ENCODE data around the gene WFDC2.

Gene WFDC2, protein sequence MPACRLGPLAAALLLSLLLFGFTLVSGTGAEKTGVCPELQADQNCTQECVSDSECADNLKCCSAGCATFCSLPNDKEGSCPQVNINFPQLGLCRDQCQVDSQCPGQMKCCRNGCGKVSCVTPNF

GRCh38 chr20:45469336-45470261 lies at the start of gene WFDC2:
Gene WFDC2, plus strand, starts transcription at chr20:45469753. Its CDS starts 29 bp downstream, at chr20:45469782.
- DNase-seq (ENCODE audit: low read depth), result no peak

DNA sequence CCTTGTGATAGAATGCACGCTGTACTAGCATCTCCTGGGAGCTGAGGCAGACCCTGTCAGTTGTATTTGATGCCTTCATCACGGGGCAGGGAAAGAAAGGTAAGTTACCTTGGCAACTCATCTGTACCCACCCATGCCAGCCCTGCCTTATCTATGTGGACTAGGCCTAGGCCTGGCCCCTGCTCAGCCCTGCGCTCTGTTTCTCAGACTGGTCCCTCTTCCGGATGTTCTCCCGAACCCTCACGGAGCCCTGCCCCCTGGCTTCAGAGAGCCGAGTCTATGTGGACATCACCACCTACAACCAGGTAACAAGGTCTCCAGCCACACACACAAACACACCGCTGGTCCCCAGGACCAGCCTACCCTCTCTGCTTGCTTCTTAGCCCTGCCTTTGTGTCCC lies 49.4 kb upstream of the WFDC2 start:
- no peak for DNase-seq (ENCODE audit: low read depth)

DNA sequence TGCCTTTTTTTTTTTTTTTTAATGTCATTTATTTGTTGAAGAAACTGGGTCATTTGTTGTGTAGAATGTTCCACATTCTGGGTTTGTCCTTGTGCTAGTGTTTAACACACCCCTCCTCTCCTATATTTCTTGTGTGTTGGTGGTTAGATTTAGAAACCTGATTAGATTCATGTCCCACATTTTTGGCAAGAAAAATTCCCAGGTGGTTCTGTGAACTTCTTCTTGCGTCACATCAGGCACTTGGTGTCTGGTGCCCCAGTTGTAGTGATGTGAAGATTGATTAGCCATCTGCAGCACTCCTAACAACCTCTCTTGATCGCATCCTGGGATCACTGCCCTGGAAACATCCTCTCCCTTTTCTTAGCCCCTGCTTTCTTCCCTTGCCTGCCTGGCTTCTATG lies 45.9 kb upstream of the WFDC2 start:
- no peak for DNase-seq (ENCODE audit: low read depth)

- DNase-seq (ENCODE audit: low read depth), result no peak
These were observed 44.0 kb upstream of the WFDC2 start for GRCh38 chr20:45425561-45425960.

DNA sequence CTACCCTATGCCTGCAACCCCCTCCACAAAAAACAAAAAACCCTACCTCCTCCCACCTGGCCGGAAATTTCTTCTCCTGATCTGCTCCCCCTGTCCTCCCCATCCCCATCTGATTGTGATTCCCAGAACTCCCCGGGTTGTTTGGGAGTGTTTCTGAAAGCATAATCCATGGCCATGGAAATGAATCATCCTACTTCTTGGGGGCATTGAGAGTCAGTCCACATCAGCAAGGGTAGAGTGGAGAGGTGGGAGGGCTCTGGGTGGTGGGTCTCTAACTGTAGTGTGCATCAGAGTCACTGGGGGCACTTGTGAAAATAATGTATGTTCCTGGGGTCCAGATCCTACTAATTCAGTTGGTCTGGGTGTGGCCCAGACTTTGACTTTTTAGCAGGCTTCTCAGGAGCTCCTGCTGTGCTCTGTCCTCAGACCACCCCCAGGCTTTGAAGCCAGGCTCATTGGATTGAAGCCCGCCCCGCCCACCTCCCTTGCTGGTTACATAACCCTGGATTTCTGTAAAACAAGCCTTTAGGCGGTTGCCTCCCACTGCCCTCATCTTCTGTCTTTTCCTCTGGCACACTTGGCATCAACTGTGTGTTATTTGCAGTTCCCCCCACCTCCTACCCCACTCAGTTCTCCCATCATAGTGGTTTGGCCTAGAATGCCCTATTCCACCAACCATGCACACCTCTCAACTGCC lies 43.1 kb upstream of the WFDC2 start:
- DNase-seq (ENCODE audit: low read depth), result no peak

DNA sequence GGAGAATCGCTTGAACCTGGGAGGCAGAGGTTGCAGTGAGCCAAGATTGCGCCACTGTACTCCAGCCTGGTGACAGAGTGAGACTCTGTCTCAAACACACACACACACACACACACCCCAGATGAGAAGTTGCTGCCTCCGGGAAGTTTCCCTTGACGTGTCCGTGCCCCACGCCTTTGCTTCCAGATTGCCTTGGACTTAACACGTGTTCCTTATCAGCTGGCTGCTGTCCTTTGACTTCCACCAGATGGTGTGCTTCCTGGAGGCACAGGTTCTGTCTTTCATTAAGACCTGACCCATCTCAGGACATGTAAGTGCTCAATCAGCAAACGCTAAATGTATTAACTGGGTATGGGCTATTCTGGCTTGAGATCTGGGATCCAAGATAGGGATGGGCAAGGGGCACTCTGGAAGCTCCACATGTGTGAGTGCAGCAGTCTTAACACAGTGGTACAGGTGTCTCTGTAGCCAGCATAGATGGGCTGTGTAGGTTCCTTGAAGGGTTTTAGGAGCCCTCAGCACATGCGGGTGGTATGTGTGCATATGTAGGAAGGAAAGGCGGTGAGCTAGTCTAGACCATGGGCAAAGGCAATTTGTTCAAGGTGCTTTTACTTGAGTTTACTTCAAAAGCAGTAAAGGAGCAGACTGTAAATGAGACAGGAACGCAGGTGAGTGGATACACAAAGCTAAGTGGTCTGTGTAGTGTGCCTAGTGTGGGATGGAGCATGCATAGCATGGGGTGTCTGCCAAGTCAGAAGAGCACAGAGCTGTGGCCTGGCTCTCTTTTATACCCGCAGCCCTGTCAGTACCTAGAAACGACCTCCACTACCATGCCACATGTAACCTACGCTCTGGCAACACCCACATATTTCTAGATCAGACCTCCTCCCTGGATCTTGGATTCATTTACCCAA lies 42.1 kb upstream of the WFDC2 start:
- DNase-seq (ENCODE audit: low read depth), result no peak

GRCh38 chr20:45429618-45430017 lies 39.9 kb upstream of the WFDC2 start:
- DNase-seq (ENCODE audit: low read depth), result no peak

DNA sequence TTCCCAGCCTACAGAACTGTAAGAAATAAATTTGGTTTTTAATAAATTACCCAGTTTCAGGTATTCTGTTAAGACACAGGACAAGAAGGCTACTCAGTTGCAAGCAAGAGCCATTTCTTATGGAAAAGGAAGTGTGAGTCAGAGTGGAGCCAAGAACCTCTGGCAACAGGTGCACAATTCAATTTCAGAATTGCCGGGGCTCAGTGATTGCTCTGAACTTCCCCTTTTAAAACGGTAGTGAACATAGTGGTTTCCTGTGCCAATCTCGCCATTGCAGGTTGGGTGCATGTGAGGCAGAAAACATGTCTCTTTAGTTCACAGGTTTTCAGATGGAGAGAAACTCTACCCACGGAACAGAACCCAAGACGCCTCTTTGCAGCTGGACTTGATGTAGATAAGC lies 37.3 kb upstream of the WFDC2 start:
- DNase-seq (ENCODE audit: low read depth), result no peak

DNA sequence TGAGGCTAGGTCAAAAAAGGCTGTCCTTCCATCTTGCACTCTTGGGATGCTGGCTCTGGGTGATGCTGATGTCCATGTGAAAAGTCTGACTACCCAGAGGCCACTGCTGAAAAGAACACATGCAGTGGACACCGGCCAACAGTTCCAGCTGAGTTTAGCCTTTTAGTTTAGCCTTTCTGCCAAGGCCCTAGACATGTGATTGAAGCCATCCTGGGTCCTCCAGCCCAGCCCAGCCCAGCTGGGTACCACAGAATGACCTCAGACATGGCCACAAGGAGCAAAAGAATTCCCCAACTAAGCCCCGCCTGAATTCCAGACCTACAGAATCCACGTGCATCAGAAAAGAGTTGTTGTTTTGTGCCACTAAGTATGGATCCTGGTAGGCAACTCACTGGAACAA lies 36.2 kb upstream of the WFDC2 start:
- DNase-seq (ENCODE audit: low read depth), result no peak

GRCh38 chr20:45433976-45434375 lies 35.6 kb upstream of the WFDC2 start:
- DNase-seq (ENCODE audit: low read depth), result no peak

- DNase-seq (ENCODE audit: low read depth), result no peak
These were observed 32.6 kb upstream of the WFDC2 start for GRCh38 chr20:45436732-45437485.

DNA sequence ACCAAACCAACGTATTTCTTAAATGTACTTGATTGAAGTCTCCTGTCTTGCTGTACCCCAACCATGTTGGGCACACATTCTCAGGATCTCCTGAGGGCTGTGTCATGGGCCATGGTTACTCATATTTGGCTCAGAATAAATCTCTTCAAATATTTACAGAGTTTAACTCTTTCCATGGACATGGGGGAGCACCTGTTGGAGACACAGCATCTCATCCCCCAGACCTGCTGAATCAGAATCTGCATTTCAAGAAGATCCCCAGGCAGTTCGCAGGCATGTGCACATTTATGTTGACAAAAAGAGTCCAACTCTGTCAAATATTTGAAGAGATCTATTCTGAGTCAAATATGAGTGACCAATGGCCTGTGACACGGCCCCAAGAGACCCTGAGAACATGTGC lies 29.1 kb upstream of the WFDC2 start:
- DNase-seq (ENCODE audit: low read depth), result no peak

DNA sequence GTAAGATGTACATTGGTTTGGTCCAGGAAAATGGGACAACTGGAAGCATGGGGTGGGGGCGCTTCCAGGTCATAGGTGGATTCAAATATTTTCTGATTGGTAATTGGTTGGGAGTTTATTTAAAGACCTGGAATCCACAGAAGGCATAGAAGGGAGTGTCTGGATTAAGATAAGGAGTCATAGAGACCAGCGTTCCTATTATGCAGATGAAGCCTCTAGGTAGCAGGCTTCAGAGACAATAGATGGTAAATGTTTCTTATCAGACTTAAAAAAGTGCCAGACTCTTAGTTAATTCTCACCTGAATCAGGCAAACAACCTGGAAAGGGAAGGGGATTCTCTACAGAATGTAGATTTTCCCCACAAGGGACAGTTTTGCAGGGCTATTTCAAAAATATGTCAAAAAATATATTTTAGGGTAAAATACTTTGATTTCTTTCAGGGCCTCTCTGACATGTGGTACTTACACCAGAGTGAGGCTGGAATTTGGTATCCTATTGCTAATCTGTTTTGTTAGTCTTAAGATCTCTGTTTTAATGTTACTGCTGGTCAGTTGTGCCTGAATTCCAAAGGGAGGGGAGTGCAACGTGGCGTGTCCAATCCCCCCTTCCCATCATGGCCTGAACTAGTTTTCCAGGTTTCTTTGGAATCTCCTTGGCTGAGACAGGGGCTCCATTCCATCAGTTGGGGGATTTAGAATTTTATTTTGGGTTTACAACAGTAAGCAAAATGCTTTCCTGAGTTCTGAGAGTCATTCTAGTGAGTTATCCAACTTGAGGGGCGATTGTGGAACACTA lies 28.5 kb upstream of the WFDC2 start:
- DNase-seq (ENCODE audit: low read depth), result no peak

DNA sequence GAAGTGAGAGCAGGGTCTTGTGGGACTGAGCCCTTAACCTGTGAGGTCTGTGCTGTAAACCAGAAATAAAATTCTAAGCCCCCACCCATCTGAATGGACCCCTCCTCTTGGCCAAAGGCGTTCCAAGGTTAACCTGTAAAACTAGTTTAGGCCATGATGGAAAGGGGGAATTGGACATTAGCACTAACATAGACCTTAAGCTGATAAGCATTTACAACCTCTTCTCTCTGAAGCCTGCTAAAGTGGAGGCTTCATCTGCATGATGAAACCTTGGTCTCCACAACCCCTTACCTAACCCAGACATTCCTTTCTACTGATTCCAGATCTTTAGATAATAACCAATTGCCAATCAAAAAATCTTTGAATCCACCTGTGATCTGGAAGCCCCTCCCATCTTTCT lies 27.8 kb upstream of the WFDC2 start:
- DNase-seq (ENCODE audit: low read depth), result no peak

GRCh38 chr20:45444050-45444449 lies 25.5 kb upstream of the WFDC2 start:
- no peak for DNase-seq (ENCODE audit: low read depth)

DNA sequence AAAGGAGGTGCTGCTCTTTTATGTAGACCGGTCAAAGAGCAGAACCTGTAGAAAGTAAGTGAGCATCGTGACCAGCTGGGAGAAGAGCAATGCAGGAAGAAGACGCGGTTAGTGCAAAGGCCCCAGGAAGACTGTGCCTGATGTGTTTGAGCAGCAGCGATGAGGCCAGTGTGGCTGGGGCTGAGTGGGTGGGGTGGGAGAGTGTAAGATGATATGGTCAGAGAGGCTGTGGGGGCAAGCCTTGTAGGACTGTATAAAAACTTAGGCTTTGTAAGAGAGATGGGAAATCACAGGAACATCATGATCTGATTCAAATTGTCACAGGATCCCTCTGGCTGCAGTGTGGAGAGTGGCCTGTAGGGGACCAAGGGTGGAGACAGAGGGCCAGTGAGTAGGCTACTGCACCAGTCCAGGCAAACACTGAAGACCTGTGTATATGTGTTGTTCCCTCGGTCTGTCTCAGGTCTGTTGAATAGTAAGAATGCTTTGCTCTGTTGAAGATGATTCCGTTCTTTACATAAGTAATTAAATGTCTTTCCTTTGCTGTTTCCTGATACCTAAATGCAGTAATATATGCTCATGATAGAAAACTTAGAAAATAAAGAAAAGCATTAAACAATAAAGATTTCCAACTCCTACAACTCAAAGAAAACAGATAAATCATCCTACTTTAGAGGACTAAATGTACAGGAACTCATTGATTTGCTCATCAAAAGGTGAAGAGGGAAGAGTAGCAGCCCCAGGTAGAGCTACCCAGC lies 23.6 kb upstream of the WFDC2 start:
- no peak for DNase-seq (ENCODE audit: low read depth)

GRCh38 chr20:45448270-45448669 lies 21.3 kb upstream of the WFDC2 start:
- no peak for DNase-seq (ENCODE audit: low read depth)

DNA sequence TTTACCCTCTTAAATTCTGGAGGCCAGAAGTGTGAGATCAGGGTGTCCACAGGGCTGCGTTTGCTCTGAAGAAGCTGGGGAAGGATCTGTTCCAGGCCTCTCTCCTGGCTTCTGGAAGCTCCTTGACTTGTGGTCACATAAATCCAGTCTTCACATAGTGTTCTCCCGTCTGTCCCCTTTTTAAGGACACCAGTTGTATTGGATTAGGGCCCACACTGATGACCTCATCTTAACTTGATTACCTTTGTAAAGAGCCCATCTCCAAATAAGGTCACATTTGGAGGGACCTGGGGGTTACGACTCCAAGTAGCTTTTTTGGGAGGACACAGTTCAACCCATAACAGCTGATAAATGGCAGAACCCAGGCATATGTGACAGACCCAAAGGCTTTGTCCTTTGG lies 20.0 kb upstream of the WFDC2 start:
- DNase-seq (ENCODE audit: low read depth), result no peak

DNA sequence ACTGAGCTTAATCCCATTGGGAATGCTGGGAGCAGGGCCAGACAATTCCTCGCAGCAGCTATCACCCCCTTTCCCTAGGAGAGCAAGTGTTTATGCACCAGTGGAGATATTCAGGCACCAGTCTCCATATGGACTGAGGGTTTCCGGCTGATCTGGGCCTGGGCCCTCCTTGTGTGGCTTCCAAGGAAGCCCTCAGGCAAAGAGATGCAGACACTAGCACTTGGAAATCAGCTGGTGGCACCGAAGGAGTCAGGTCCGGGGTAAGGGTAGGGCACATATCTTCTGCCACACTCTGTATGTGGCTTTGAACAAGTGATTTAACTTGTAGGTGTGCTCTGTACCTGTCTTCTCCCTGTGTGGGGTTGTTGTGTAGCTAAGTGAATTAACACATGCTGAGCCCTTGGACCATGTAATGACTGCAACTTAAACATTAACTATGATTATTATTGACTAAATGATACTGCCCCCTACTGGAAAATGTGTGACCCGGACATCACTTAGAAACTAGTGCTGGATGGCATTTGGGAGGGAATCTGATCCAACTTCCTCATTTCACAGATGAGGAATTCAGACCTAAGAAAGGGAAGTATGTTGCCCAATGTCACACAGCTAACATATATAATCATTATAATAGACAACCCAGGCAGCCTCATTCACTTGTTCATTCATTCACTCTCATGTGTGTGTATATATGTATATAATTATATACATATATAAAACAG lies 19.3 kb upstream of the WFDC2 start:
- no peak for DNase-seq (ENCODE audit: low read depth)

All from non-pigmented ciliary epithelial cell (primary cell).